Neural cell (in vitro differentiated cells): ENCODE measurements around the gene GPC5.

Experiments
- EP300 ChIP-seq: fragments of 450-650 bp; conservative IDR thresholded peaks from 2 replicates; pipeline ENCODE4 v1.6.1; 2014; ENCODE audit warnings: antibody characterized with exemption, mild to moderate bottlenecking, moderate library complexity; ENCODE audit not compliant: poor library complexity, severe bottlenecking
- EZH2 ChIP-seq: fragments of 200-600, 300-800 bp; shearing (Covaris generic), sonication (generic); IDR thresholded peaks from 2 replicates; pipeline ENCODE4 v1.6.1; 2014; ENCODE audit warnings: antibody characterized with exemption, low read length, borderline replicate concordance, mild to moderate bottlenecking; ENCODE audit not compliant: insufficient read depth, poor library complexity, severe bottlenecking
- POLR2AphosphoS5 ChIP-seq: IDR thresholded peaks from 2 replicates; pipeline ENCODE4 v1.6.1; 2012
- RAD21 ChIP-seq: fragments of 450-650 bp; conservative IDR thresholded peaks from 2 replicates; pipeline ENCODE4 v1.6.1; 2014; ENCODE audit warnings: antibody characterized with exemption, mild to moderate bottlenecking, moderate library complexity
- REST ChIP-seq: IDR thresholded peaks from 2 replicates; pipeline ENCODE4 v1.6.1; 2012; ENCODE audit warnings: borderline replicate concordance
- SMC3 ChIP-seq: fragments of 450-650 bp; conservative IDR thresholded peaks from 2 replicates; pipeline ENCODE4 v1.6.1; 2014; ENCODE audit warnings: antibody characterized with exemption, mild to moderate bottlenecking, moderate library complexity; ENCODE audit not compliant: poor library complexity
- TAF1 ChIP-seq: IDR thresholded peaks from 2 replicates; pipeline ENCODE4 v1.6.1; 2012; ENCODE audit warnings: low read depth
- TF ChIP-seq, protein P1 (sequence below): fragments of 450-650 bp; IDR thresholded peaks from 2 replicates; pipeline ENCODE4 v1.5.1; 2014; ENCODE audit warnings: antibody characterized with exemption, mild to moderate bottlenecking, moderate library complexity; ENCODE audit not compliant: poor library complexity, severe bottlenecking

- TF ChIP-seq, protein P1, sequence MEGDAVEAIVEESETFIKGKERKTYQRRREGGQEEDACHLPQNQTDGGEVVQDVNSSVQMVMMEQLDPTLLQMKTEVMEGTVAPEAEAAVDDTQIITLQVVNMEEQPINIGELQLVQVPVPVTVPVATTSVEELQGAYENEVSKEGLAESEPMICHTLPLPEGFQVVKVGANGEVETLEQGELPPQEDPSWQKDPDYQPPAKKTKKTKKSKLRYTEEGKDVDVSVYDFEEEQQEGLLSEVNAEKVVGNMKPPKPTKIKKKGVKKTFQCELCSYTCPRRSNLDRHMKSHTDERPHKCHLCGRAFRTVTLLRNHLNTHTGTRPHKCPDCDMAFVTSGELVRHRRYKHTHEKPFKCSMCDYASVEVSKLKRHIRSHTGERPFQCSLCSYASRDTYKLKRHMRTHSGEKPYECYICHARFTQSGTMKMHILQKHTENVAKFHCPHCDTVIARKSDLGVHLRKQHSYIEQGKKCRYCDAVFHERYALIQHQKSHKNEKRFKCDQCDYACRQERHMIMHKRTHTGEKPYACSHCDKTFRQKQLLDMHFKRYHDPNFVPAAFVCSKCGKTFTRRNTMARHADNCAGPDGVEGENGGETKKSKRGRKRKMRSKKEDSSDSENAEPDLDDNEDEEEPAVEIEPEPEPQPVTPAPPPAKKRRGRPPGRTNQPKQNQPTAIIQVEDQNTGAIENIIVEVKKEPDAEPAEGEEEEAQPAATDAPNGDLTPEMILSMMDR: no peak
- TF ChIP-seq EZH2 (no peak), REST (no peak), EP300 (no peak), RAD21 (no peak), POLR2AphosphoS5 (no peak), TAF1 (no peak), SMC3 (no peak)
Observed at GRCh38 chr13:92901739-92902138, 1503.3 kb downstream of the GPC5 start.
